ENCODE data around the gene NFIC. TPM values are rescaled to one million over a fixed set of nuclear protein-coding genes. Genes with fewer than 3 reads are reported as not detected.

NFIC gene
- total and polyA plus RNA-seq, 4 donors: 40.4 to 208 (median 49.8) TPM

GRCh38 chr19:3480383-3481091 is 114.2 kb downstream of the NFIC start, which contains the start of gene SMIM24:
SMIM24 (minus strand) TSS chr19:3480525; CDS start chr19:3480463, 62 bp downstream.
- 45 to 65% methylated on average over 24 to 27 of the region's 27 CpGs for WGBS, 2 donors
- peaks cover 0 to 17% (median 13%) of the 10 kb centered on the region in 3 donors for H3K27me3 ChIP-seq (ENCODE audit: control insufficient read depth in 3 of 3, insufficient read depth in 3 of 3, low read length in 2 of 3)
- DNase-seq: no peak
- peaks cover 0 to 3% (median 0%) of the 10 kb centered on the region in 5 donors for H3K4me1 ChIP-seq (ENCODE audit: control insufficient read depth in 5 of 5, insufficient read depth in 5 of 5, low read length in 5 of 5)
- TF ChIP-seq CTCF (IDR thresholded peaks at IDR 0.05; ENCODE audit: control extremely low read depth, extremely low read depth): no peak
- H3K27ac ChIP-seq (ENCODE audit: low read depth in 1 of 2, low read length in 1 of 2): no peak within 1 kb of the TSS
- no peak within 1 kb of the TSS for H3K4me3 ChIP-seq
- no peak within 1 kb of the TSS for H3K9ac ChIP-seq (ENCODE audit: insufficient read depth in 1 of 2, low read length in 2 of 2)
- no peaks in the 10 kb centered on the region for H3K36me3 ChIP-seq (ENCODE audit: control insufficient read depth in 4 of 4, insufficient read depth in 4 of 4, low read length in 4 of 4)
- no peaks in the 10 kb centered on the region for H3K9me3 ChIP-seq (ENCODE audit: control insufficient read depth in 4 of 4, insufficient read depth in 3 of 4, low read length in 3 of 4)
- ATAC-seq (ENCODE audit: insufficient read depth, low FRiP score): no peak

- Histone ChIP-seq H3K4me1 (ENCODE audit: control insufficient read depth in 5 of 5, insufficient read depth in 5 of 5, low read length in 5 of 5) (peaks cover 0 to 3% (median 0%) of the 10 kb centered on the region in 5 donors), H3K9ac (ENCODE audit: insufficient read depth in 1 of 2, low read length in 2 of 2) (no peak overlapping the region), H3K27ac (ENCODE audit: low read depth in 1 of 2, low read length in 1 of 2) (no peak overlapping the region), H3K27me3 (ENCODE audit: control insufficient read depth in 3 of 3, insufficient read depth in 3 of 3, low read length in 2 of 3) (peaks cover 0 to 17% (median 13%) of the 10 kb centered on the region in 3 donors), H3K4me3 (no peak overlapping the region), H3K9me3 (ENCODE audit: control insufficient read depth in 4 of 4, insufficient read depth in 3 of 4, low read length in 3 of 4) (no peaks in the 10 kb centered on the region), H3K36me3 (ENCODE audit: control insufficient read depth in 4 of 4, insufficient read depth in 4 of 4, low read length in 4 of 4) (no peaks in the 10 kb centered on the region)
- ATAC-seq (ENCODE audit: insufficient read depth, low FRiP score) (no peak), DNase-seq (no peak)
- 54 to 78% methylated on average over 38 of the region's 38 CpGs for WGBS, 2 donors
- no peak for TF ChIP-seq CTCF (IDR thresholded peaks at IDR 0.05; ENCODE audit: control extremely low read depth, extremely low read depth)
These were observed 115.1 kb downstream of the NFIC start for GRCh38 chr19:3481241-3482090.

GRCh38 chr19:3482507-3483225 is 116.3 kb downstream of the NFIC start:
- H3K27ac ChIP-seq (ENCODE audit: low read depth in 1 of 2, low read length in 1 of 2): no peak overlapping the region
- no peak overlapping the region for H3K9ac ChIP-seq (ENCODE audit: insufficient read depth in 1 of 2, low read length in 2 of 2)
- ATAC-seq (ENCODE audit: insufficient read depth, low FRiP score) (no peak), DNase-seq (no peak)
- H3K4me3 ChIP-seq: no peak overlapping the region
- H3K27me3 ChIP-seq (ENCODE audit: control insufficient read depth in 3 of 3, insufficient read depth in 3 of 3, low read length in 2 of 3): peaks cover 0 to 14% (median 13%) of the 10 kb centered on the region in 3 donors
- 66 to 78% methylated on average over 42 to 49 of the region's 49 CpGs for WGBS, 2 donors
- no peaks in the 10 kb centered on the region for H3K36me3 ChIP-seq (ENCODE audit: control insufficient read depth in 4 of 4, insufficient read depth in 4 of 4, low read length in 4 of 4)
- no peaks in the 10 kb centered on the region for H3K9me3 ChIP-seq (ENCODE audit: control insufficient read depth in 4 of 4, insufficient read depth in 3 of 4, low read length in 3 of 4)
- no peak for TF ChIP-seq CTCF (IDR thresholded peaks at IDR 0.05; ENCODE audit: control extremely low read depth, extremely low read depth)
- peaks cover 0 to 3% (median 0%) of the 10 kb centered on the region in 5 donors for H3K4me1 ChIP-seq (ENCODE audit: control insufficient read depth in 5 of 5, insufficient read depth in 5 of 5, low read length in 5 of 5)
